Glomerular visceral epithelial cell (primary cell): ENCODE data around the gene CCDC63.

ENCODE experiments used
- DNase-seq: peaks from one replicate; pipeline ENCODE4 v3.0.0-alpha.2; 2016; ENCODE audit errors: extremely low spot score

CCDC63 gene

GRCh38 chr12:110885152-110885840 lies 38.5 kb downstream of the CCDC63 start:
- DNase-seq: no peak

- no peak for DNase-seq
These were observed 41.6 kb downstream of the CCDC63 start for GRCh38 chr12:110888256-110888991.

- DNase-seq: no peak
These were observed 42.6 kb downstream of the CCDC63 start for GRCh38 chr12:110889361-110889760.

- DNase-seq: no peak
These were observed 47.2 kb downstream of the CCDC63 start for GRCh38 chr12:110893956-110894355.

DNA sequence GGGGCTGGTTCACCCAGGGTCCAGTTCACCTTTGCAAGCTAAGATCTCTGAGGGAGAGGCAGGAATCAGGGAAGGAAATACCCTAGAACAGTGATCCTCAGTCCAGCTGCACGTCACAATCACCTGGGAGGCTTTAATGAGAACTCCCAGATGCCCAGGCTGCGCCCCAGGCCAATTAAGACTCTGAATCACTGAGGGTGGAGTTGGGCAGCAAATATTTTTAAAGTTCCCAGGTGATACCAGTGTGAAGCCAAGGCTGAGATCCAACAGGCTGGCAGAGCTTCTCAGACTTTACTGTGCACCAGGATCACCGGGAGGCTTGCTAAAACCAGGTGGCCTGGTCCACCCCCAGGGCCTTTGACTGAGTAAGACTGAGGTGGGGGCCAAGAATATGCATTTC lies 49.8 kb downstream of the CCDC63 start:
- no peak for DNase-seq

DNA sequence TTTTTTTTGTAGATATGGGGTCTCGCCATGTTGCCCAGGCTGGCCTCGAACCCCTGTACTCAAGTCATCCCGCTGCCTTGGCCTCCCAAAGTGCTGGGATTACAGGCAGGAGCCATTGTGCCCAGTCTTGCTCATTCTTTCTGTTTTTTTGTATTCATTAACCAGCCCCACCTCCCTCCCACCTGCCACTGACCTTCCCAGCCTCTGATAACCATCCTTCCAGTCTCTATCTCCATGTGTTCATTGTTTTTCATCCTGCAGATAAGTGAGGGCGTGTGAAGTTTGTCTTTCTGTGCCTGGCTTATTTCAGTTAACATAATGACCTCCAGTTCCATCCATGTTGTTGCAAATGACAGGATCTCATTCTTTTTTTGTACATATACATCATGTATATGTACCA lies 54.6 kb downstream of the CCDC63 start:
- no peak for DNase-seq

DNA sequence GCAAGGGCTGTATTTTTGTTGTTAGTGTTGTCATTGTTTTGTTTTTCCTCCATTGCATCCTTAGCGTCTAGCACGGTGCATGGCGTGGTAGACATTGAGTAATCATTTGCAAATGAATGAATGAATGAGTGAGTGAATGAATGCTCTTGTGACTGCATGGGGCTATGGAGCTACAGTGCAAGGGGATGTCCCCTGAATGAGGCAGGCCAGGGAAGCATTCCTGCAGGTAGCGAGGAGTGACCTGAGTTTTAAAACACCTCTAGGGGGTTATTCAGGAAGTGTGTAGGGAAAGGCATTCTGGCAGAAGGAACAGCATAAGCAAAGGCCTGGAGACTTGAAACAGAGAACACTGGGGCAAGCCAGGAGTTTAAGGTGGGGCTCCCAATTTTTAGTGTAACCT lies 56.7 kb downstream of the CCDC63 start:
- DNase-seq: no peak

DNA sequence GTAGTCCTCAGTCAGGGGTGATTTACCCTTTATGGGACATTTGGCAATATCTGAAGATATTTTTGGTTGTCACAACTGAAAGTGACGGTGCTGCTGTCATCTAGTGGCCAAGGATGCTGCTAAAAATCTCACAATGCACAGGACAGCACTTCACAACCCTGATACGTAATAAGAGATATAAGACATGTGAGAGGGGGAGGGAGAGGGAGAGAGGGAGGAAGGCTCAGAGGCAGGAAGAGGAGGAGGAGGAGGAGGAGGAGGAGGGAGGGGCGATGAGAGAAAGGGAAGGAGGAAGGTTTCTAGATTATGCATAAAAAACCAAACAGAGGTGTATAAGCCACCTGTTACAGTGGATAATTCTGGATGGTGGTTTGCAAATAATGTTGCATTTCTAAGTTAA lies 59.3 kb downstream of the CCDC63 start:
- DNase-seq: no peak

- DNase-seq: no peak
These were observed 59.7 kb downstream of the CCDC63 start for GRCh38 chr12:110906516-110906915.

- DNase-seq: no peak
These were observed 60.2 kb downstream of the CCDC63 start for GRCh38 chr12:110906985-110907384.

GRCh38 chr12:110907583-110907982 lies 60.8 kb downstream of the CCDC63 start:
- no peak for DNase-seq

GRCh38 chr12:110908377-110909152 lies 61.8 kb downstream of the CCDC63 start:
- DNase-seq: no peak

- no peak for DNase-seq
These were observed 65.5 kb downstream of the CCDC63 start for GRCh38 chr12:110912263-110912662.

GRCh38 chr12:110913119-110914056 lies 66.6 kb downstream of the CCDC63 start:
- no peak for DNase-seq

GRCh38 chr12:110916295-110916875 lies 69.6 kb downstream of the CCDC63 start:
- DNase-seq: no peak

DNA sequence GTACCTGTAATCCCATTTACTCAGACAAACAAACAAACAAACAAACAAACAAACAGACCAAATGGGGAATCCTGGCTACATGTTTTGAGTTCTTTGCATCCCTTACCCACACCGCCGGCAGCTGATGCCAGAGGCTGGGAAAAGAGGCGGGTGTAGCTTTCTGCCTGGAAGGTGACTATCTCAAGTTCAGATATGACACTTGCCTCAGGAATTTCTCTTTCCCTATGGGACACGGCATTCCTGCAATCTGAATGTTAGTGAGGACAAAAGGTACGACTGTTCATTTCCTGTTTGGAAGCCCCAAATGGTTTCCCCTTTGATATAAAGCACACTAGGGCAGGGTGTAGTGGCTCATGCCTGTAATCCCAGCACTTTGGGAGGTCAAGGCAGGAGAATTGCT lies 70.7 kb downstream of the CCDC63 start:
- DNase-seq: peak; percentile 51

GRCh38 chr12:110917961-110918360 lies 71.2 kb downstream of the CCDC63 start:
- DNase-seq: no peak

DNA sequence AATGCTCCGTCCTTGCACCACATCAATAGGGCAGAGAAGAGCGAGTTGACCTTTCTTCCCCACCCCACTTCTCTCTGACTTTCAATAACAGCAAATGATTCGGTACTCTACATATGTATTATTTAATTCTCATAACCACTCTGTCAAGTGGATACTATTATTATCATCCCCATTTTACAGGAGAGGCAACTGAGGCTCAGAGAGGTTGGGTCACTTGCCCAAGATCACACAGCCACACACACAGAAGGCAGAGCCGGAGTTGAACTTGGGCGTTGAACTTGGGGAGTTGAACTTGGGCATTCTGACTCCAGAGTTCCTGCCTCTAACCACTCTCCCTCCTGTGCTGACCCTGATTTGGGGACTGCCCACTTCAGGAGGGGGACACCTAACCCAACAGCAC lies 72.9 kb downstream of the CCDC63 start:
- DNase-seq: no peak

DNA sequence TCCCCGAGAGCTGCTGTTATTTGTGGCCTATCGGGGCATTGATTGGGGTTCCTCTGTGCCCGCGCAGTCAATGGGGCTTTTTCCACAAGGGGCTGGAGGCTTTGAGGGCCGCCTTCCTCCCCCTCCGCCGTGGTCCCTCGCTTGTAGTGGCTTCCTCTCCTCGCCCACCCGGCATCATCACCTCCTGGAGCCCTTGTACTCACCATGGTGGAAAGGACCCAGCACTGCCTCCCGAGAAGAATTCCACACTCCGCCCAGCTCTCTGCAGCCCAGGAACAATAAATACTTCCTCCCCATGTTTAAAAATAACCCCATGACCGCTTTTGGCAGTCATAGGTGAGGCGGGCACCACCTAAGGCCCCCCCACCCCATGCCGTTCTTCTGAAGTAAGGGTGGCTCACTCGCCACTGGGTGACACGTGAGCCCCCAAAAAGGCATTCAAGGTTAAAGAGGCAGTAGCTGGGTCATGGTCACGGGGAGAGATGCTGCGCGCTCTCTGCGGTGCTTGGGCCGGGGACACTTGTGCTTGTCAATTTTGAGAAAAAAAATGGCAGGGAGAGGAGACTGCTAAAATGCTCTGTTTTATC lies 73.6 kb downstream of the CCDC63 start, which contains the start of gene MYL2:
MYL2 (minus strand) TSS at position 256 of the 587 bp plus-strand sequence; CDS start at position 206, 50 bp downstream.
- no peak for DNase-seq

- DNase-seq: no peak
These were observed 74.5 kb downstream of the CCDC63 start for GRCh38 chr12:110921262-110921661.

GRCh38 chr12:110922652-110923051 lies 75.9 kb downstream of the CCDC63 start:
- no peak for DNase-seq
